Activated naive CD8-positive, alpha-beta T cell treated with anti-CD3 and anti-CD28 coated beads, Interleukin-2, amount 10 ng/mL, durations not matched to agents 7 days and 5 days (primary cell): ENCODE measurements around the gene FBXO22. TPM values are rescaled to one million over a fixed set of nuclear protein-coding genes. Genes with fewer than 3 reads are reported as not detected.
"Not testable (repeated sequence)": the region's sequence is repeated elsewhere in the genome, so short reads cannot be mapped to it uniquely, and the experiment has no call there.

ENCODE experiments used
- ATAC-seq: fragments of 150-1000 bp; cut with Tn5 transposase; one replicate; pipeline ENCODE4 v1.10.0; 2021; ENCODE audit warnings: low read depth, moderate library complexity
- POLR2A ChIA-PET: fragments of 350-600 bp; sonication (Branson Sonifier 250); formaldehyde crosslinking; loops from one replicate; lab custom pipeline; 2021; ENCODE audit warnings: antibody characterized with exemption; lab: Charles Lee
- DNase-seq: peaks from one replicate; pipeline ENCODE4 v3.0.0; 2021
- H3K27ac Mint-ChIP-seq: one replicate; pipeline ENCODE4 v1.8.0; 2022; ENCODE audit warnings: mild to moderate bottlenecking, mixed read lengths
- H3K27me3 Mint-ChIP-seq: one replicate; pipeline ENCODE4 v1.8.0; 2022; ENCODE audit warnings: mild to moderate bottlenecking, moderate library complexity, mixed read lengths
- H3K36me3 Mint-ChIP-seq: one replicate; pipeline ENCODE4 v1.8.0; 2021; ENCODE audit warnings: mild to moderate bottlenecking, mixed read lengths
- H3K4me1 Mint-ChIP-seq: one replicate; pipeline ENCODE4 v1.8.0; 2021; ENCODE audit warnings: mixed read lengths
- H3K4me3 Mint-ChIP-seq: one replicate; pipeline ENCODE4 v1.8.0; 2022; ENCODE audit warnings: mild to moderate bottlenecking, moderate library complexity, mixed read lengths
- H3K9me3 Mint-ChIP-seq: one replicate; pipeline ENCODE4 v1.8.0; 2021; ENCODE audit warnings: mixed read lengths
- total RNA-seq, 2 experiments: library from RNA; stranded (reverse); gene quantifications; one replicate each; pipeline ENCODE4 v1.2.3, GENCODE V29; 2021

The FBXO22 gene
- total RNA-seq = 10 to 100 TPM; 32.2 to 33.9 TPM

DNA sequence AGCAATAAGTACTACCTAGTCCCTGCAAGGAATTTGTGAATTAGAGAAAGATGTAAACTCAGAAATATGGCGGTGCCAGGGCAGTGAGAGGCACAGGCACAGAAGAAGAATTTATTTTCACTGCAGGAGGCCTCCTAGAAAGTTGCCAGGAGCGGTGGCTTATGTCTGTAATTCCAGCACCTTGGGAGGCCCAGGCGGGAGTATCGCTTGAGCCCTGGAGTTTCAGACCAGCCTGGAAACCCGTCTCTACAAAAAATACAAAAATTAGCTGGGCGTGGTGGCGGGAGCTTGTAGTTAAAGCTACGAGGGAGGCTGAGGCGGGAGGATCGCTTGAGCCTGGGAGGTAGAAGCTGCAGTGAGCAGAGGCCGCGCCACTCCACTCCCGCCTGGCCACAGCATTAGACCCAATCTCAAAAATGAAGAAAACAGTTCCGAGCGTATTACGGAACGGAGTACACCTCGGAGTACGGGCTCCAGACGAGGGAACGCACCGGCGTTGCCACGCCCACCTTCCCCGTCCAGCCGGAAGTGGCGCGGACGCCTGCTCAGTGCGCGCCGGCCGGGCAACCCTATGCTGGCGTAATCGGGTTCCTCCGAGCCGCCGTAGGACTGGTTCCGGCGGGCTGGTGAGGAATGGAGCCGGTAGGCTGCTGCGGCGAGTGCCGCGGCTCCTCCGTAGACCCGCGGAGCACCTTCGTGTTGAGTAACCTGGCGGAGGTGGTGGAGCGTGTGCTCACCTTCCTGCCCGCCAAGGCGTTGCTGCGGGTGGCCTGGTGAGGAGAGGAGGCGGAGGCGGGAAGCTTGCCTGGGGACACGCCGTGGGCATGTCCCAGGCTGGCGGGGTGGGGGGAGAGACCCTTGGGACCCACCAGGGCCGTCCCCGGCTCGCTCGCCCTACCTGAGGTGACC is at the start of gene FBXO22:
Gene FBXO22 (plus strand): TSS at position 548 of the 909 bp plus-strand sequence. CDS start 86 bp downstream, at position 634.
- Mint-ChIP-seq H3K4me1 (peaks cover 31% of the 10 kb centered on the region), H3K36me3 (peaks cover 16% of the 10 kb centered on the region), H3K9me3 (no peaks in the 10 kb centered on the region), H3K27ac (peak within 1 kb of the TSS; percentile 99), H3K27me3 (no peaks in the 10 kb centered on the region), H3K4me3 (peak within 1 kb of the TSS; percentile 93)
- peak; percentile 95 for ATAC-seq
- peak; percentile 94 for DNase-seq
- POLR2A ChIA-PET = interaction anchor here (0.6 to 2.2 kb wide), 7 partner anchors 41 to 450 kb away, joined by 3 to 10 read pairs (median 3); partner anchors contain the start of gene UBE2Q2

DNA sequence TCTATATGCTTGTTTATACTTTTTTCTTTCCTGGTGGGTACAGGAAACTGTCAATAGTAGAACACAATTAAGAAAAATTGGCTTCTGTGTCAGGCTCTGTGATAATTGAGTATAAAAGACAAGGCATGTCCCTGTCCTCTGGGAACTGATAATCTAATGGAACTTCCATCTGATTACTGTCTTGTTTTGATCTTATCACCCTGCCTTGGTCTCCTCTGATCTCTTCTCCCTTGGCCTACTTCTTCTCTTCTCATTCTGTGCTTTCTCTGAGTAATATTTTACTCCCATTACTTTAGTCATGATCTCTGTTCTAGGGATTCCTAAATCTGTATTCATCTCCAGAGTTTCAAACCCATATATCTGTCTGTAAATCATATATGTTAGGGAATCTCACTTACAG is 45.8 kb upstream of the FBXO22 start:
- POLR2A ChIA-PET = no interaction called here
- DNase-seq (no peak), ATAC-seq (no peak)
- Mint-ChIP-seq H3K4me1 (peaks cover 9% of the 10 kb centered on the region), H3K4me3 (no peak overlapping the region), H3K9me3 (no peaks in the 10 kb centered on the region), H3K27me3 (no peaks in the 10 kb centered on the region), H3K27ac (no peak overlapping the region), H3K36me3 (peaks cover 32% of the 10 kb centered on the region)

DNA sequence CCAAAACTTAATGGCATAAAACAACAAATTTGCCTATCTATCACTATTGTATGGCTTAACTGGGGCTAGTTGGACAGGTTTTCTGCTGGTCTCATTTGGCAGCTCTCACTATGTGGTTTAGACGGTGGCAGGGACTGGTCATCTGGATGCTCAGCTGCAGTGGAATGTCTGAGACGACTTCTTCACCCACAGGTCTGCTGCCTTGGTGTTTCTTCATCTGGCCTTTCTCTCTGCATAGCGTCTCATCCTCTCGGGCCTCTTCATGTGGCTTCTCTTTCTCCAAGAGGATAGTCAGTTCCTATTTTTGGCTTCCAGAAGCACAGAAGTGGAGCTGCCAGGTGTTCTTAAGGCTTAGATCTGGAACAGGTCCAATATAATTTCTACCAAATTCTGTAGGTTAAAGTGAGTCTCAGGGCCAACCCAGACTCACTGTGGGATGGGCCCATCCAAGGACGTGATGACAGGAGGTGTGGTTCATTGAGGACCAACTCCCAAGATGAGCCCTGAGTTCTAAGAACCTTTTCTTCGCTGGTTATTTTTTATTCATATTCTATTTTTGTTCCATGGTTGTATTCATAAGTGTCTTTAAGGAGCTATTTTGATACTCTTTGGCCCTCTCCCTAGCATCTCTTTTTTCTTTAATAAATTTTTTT is 41.8 kb upstream of the FBXO22 start:
- Mint-ChIP-seq H3K27ac (no peak overlapping the region), H3K4me3 (no peak overlapping the region), H3K4me1 (peaks cover 11% of the 10 kb centered on the region), H3K27me3 (no peaks in the 10 kb centered on the region), H3K36me3 (peaks cover 40% of the 10 kb centered on the region), H3K9me3 (no peaks in the 10 kb centered on the region)
- POLR2A ChIA-PET = interaction anchor here (0.7 kb wide), 1 partner anchor 832 kb away, joined by 3 read pairs; no protein-coding TSS in a partner anchor
- ATAC-seq (no peak), DNase-seq (no peak)

DNA sequence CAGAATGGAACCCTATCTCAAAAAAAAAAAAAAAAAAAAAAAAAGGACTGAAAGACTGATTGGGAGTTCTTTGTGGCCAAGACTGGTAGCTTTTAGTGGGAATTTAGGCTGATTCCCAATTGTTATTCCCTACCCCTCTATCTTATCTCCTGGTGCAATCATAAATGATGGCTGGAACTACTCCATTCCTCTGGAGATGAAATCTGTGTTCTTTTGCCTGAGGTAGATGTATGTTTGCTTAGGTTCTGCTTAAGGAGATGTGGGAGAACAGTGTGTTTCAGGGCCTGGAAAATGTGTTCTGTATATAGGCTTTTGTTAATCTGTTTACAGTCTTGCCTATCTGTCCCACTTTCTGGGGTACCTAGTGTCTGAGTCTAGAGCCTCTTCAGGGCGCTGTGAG is 40.9 kb upstream of the FBXO22 start:
- Mint-ChIP-seq H3K27me3 (no peaks in the 10 kb centered on the region), H3K4me1 (peaks cover 16% of the 10 kb centered on the region), H3K27ac (no peak overlapping the region), H3K4me3 (no peak overlapping the region), H3K36me3 (peaks cover 40% of the 10 kb centered on the region), H3K9me3 (no peaks in the 10 kb centered on the region)
- no peak for ATAC-seq
- no peak for DNase-seq
- POLR2A ChIA-PET = interaction anchor here (0.6 to 0.7 kb wide), 2 partner anchors 41 to 833 kb away, joined by 3 read pairs; partner anchors contain the start of gene FBXO22

DNA sequence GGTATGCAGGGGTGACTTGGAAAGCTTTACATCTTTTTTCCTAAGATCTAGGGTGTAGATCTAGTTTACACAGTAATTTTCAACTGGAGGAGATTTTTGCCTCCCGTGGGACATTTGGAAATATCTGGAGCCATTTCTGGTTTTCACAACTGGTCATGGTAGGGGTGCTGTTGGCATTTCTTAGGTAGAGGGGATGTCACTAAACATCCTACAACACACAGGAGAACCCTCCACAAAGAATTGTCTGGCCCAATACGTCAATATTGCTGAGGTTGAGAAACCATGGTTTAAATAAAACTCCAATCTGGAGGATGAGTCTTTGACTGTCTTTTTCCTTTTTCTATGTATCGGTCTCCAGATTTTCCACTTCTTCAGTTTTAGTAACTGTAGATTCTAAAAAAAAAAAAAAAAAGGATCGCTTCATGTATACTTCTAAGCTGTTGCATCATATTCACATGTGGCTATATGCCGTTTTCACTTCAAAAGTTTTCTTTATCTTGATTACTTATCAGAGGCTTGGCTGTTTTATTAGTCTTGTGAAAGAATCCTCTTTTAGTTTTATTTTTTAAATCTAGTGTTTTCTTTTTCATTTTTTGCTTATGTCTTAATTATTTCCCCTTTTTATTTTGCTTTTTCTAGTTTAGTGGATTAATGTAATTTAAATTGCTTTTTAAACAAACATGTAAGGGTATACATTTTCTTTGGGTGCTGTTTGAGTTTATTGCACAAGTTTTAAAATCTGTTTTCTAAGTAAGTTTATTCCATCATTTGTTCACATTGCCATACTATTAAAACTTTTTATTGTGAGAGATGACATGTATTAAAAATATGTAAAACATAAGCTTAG is 39.2 kb upstream of the FBXO22 start:
- Mint-ChIP-seq H3K4me3 (no peak overlapping the region), H3K27me3 (no peaks in the 10 kb centered on the region), H3K27ac (no peak overlapping the region), H3K4me1 (peaks cover 14% of the 10 kb centered on the region), H3K9me3 (no peaks in the 10 kb centered on the region), H3K36me3 (peaks cover 38% of the 10 kb centered on the region)
- no peak for DNase-seq
- POLR2A ChIA-PET = no interaction called here
- no peak for ATAC-seq

DNA sequence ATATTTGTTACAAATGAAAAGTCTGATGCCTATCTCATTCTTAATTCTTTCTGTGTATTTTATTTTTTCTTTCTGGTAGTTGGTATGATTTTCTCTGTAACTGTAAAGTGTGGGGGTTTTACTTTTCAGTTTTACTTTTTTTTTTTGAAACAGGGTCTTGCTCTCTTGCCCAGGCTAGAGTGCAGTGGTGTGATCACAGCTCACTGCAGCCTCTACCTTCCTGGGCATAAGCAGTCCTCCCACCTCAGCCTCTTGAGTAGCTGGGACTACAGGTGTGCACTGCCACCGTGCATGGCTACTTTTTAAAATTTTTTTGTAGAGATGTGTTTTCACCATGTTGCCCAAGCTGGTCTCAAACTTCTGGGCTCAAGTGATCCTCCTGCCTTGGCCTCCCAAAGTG is 37.6 kb upstream of the FBXO22 start:
- H3K4me3 Mint-ChIP-seq, POLR2A ChIA-PET, H3K9me3 Mint-ChIP-seq, DNase-seq, H3K27me3 Mint-ChIP-seq, ATAC-seq, H3K27ac Mint-ChIP-seq: not testable (repeated sequence)
- Mint-ChIP-seq H3K36me3 (peaks cover 34% of the 10 kb centered on the region), H3K4me1 (peaks cover 12% of the 10 kb centered on the region)

DNA sequence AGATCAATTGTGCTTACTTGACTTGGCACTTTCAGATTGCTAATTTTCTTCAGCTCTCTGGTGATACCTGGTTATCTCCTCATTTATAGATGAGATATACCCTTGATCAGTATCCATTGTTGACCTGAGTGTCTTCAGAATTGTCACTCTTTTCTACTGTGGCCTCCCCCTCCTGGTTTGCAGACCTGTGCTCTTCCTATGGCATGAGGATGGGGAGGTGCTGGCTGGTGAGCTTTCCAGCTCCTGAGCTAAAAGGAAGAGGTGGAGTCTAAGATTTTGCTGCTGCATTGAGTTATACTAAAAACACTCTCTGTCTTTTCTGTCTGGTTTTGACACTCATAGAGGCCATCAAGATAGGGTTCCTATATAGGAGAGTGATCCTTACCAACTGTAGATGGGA is 36.8 kb upstream of the FBXO22 start:
- POLR2A ChIA-PET = no interaction called here
- Mint-ChIP-seq H3K36me3 (peaks cover 28% of the 10 kb centered on the region), H3K27ac (no peak overlapping the region), H3K4me1 (peaks cover 12% of the 10 kb centered on the region), H3K4me3 (no peak overlapping the region), H3K9me3 (no peaks in the 10 kb centered on the region), H3K27me3 (no peaks in the 10 kb centered on the region)
- DNase-seq (no peak), ATAC-seq (no peak)

DNA sequence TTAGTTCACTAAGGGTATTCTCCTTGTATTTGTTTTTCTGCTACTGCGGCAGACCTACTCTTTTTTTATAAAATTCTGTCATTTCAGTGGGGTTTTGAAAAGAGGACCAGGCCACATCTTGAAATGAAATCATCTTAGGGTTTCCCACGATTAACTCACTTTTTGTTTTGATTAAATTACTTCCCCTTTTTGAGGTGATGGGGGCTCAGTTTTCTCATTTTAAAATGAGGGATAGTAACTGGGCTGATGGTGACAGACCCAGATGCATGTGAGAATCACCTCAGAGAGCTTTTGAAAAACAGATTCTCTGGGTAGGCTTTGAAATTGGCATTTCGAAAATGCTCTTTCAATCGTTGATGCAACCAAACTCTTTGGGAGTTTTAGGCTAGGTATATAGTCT is 36.2 kb upstream of the FBXO22 start:
- H3K4me3 Mint-ChIP-seq = no peak overlapping the region
- no peak overlapping the region for H3K27ac Mint-ChIP-seq

DNA sequence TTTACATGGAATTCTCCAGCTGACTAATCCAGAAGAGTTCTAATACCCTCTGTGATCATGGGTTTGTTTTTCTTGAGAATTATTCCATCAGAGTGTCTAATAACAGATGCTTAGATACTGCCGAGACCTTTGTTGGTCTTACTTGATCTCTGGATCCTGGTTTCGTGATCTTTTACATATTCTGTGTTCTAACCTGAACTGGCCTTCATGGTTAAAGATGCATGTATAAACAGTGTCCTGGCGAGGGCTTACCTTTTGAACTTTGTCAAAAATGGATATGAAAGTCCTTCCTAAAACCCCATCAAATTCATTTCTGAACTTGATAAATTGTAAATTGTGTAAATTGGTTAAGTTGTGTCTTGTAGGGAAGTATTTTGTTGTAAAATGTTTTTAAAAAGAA is 35.7 kb upstream of the FBXO22 start:
- ATAC-seq = no peak
- POLR2A ChIA-PET = no interaction called here
- H3K36me3 Mint-ChIP-seq = peaks cover 24% of the 10 kb centered on the region

More for the DNA sequence above, 36.2 kb upstream of the FBXO22 start:
- H3K4me1 Mint-ChIP-seq = peaks cover 12% of the 10 kb centered on the region
- ATAC-seq (no peak), DNase-seq (no peak)
- POLR2A ChIA-PET = no interaction called here
- H3K36me3 Mint-ChIP-seq = peaks cover 26% of the 10 kb centered on the region
- H3K9me3 Mint-ChIP-seq = no peaks in the 10 kb centered on the region
- H3K27me3 Mint-ChIP-seq = no peaks in the 10 kb centered on the region

DNA sequence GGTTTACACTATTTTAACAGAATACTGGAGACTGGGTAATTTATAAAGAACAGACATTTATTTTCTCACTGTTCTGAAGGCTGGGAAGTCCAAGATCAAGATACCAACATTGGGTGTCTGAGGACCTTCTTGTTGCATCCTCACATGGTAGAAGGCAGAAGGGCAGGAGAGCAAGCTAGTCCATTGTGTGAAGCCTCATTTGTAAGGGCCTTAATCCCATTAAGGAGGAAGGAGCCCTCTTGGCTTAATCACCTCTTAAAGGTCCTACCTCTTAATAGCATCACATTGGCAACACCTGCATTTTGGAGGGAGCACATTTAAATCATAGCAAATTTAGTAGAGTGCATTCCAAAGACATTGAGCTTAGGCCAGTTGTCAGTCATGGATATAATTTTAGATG is 34.2 kb upstream of the FBXO22 start:
- H3K27ac Mint-ChIP-seq = no peak overlapping the region
- peaks cover 12% of the 10 kb centered on the region for H3K4me1 Mint-ChIP-seq
- no peaks in the 10 kb centered on the region for H3K9me3 Mint-ChIP-seq
- H3K27me3 Mint-ChIP-seq = no peaks in the 10 kb centered on the region
- H3K36me3 Mint-ChIP-seq = peaks cover 24% of the 10 kb centered on the region
- DNase-seq (no peak), ATAC-seq (no peak)
- POLR2A ChIA-PET = no interaction called here
- no peak overlapping the region for H3K4me3 Mint-ChIP-seq

More for the DNA sequence above, 35.7 kb upstream of the FBXO22 start:
- Mint-ChIP-seq H3K27ac (no peak overlapping the region), H3K4me1 (peaks cover 12% of the 10 kb centered on the region), H3K4me3 (no peak overlapping the region), H3K27me3 (no peaks in the 10 kb centered on the region), H3K9me3 (no peaks in the 10 kb centered on the region)
- DNase-seq = no peak

DNA sequence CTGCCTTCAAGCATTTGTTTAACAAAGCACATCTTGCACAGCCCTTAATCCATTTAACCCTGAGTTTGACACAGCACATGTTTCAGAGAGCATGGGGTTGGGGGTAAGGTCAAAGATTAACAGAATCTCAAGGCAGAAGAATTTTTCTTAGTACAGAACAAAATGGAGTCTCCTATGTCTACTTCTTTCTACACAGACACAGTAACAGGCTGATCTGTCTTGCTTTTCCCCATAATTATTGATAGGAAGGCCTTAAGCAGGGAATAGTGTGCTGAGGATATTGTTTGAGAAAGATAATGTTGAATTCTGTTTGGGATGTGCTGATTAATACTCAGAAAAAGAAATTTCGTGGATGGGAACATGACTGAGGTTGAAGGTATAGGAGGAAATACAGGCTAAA is 32.1 kb upstream of the FBXO22 start:
- H3K27ac Mint-ChIP-seq, H3K4me3 Mint-ChIP-seq, H3K9me3 Mint-ChIP-seq, ATAC-seq, DNase-seq, H3K4me1 Mint-ChIP-seq, POLR2A ChIA-PET, H3K27me3 Mint-ChIP-seq: not testable (repeated sequence)
- peaks cover 33% of the 10 kb centered on the region for H3K36me3 Mint-ChIP-seq

DNA sequence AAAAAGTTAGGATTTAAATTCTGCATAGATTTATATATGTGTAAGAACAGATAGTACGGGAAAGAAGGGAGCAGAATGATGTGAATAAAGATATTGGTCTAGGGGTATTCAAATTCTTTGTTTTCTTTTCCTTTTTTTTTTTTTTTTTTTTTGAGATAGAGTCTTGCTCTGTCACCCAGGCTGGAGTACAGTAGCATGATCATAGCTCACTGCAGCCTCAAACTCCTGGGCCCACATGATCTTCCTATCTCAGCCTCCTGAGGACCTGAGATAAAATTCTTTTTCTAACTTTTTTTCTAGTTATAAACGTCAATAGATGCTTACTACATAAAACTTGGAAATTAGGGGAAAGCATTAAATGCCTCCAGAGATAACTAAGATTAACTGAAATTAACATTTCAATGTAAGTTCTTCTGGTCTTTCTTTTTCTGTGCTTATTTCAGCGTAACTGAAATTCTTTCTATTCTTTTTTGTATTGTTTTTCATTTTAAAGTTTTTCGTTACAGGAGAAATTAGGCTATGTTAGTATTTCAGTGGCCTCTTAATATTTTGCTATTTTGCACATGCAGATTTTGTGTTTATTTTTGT is 31.2 kb upstream of the FBXO22 start:
- H3K9me3 Mint-ChIP-seq = no peaks in the 10 kb centered on the region
- DNase-seq = no peak
- H3K36me3 Mint-ChIP-seq = peaks cover 33% of the 10 kb centered on the region
- H3K4me1 Mint-ChIP-seq = peaks cover 4% of the 10 kb centered on the region
- no peak overlapping the region for H3K27ac Mint-ChIP-seq
- H3K4me3 Mint-ChIP-seq = no peak overlapping the region
- ATAC-seq = no peak
- H3K27me3 Mint-ChIP-seq = no peaks in the 10 kb centered on the region
- POLR2A ChIA-PET = no interaction called here
